ENCODE measurements around the gene LSAMP.

The LSAMP gene

GRCh38 chr3:116242825-116243224 lies 202.5 kb downstream of the LSAMP start:
- Histone ChIP-seq H2BK120ac (ENCODE audit: low read depth, low read length) (no peak overlapping the region), H3K4ac (ENCODE audit: low read depth, low read length) (no peak overlapping the region), H3K79me2 (ENCODE audit: control insufficient read depth, insufficient read depth, low read length) (no peaks in the 10 kb centered on the region), H3K4me2 (ENCODE audit: low read length) (no peak overlapping the region), H3K79me1 (ENCODE audit: low read length) (no peaks in the 10 kb centered on the region), H2AK5ac (ENCODE audit: low read length) (no peak overlapping the region), H4K8ac (ENCODE audit: low read depth, low read length) (no peak overlapping the region), H3K4me1 (ENCODE audit: control insufficient read depth, low read depth, low read length) (peaks cover 2% of the 10 kb centered on the region), H3K36me3 (ENCODE audit: control insufficient read depth, insufficient read depth, low read length) (no peaks in the 10 kb centered on the region), H3K23ac (ENCODE audit: low read length) (no peak overlapping the region), H3K4me3 (ENCODE audit: low read length) (no peak overlapping the region), H2BK15ac (replicated peaks; ENCODE audit: low read depth) (no peak overlapping the region), H2BK5ac (ENCODE audit: low read length) (no peak overlapping the region), H3K27me3 (ENCODE audit: insufficient read depth, low read length, poor library complexity) (no peaks in the 10 kb centered on the region), H3K9ac (ENCODE audit: low read length) (no peak overlapping the region), H4K5ac (ENCODE audit: low read length) (no peak overlapping the region), H3K56ac (ENCODE audit: low read length) (no peak overlapping the region), H3K27ac (ENCODE audit: low read depth, low read length) (no peak overlapping the region), H3K18ac (ENCODE audit: low read length) (no peak overlapping the region)
- DNase-seq, result no peak
- no CpG with 5 or more reads among the region's 2 CpGs for WGBS (ENCODE audit: extremely low coverage, insufficient coverage, low lambda C conversion rate)

- Histone ChIP-seq H3K4me1 (ENCODE audit: control insufficient read depth, low read depth, low read length) (peaks cover 2% of the 10 kb centered on the region), H2AK5ac (ENCODE audit: low read length) (no peak overlapping the region), H3K4me2 (ENCODE audit: low read length) (no peak overlapping the region), H3K23ac (ENCODE audit: low read length) (no peak overlapping the region), H3K4me3 (ENCODE audit: low read length) (no peak overlapping the region), H4K8ac (ENCODE audit: low read depth, low read length) (no peak overlapping the region), H4K5ac (ENCODE audit: low read length) (no peak overlapping the region), H3K27me3 (ENCODE audit: insufficient read depth, low read length, poor library complexity) (no peaks in the 10 kb centered on the region), H2BK5ac (ENCODE audit: low read length) (no peak overlapping the region), H3K9ac (ENCODE audit: low read length) (no peak overlapping the region), H2BK120ac (ENCODE audit: low read depth, low read length) (no peak overlapping the region), H2BK15ac (replicated peaks; ENCODE audit: low read depth) (no peak overlapping the region), H3K79me2 (ENCODE audit: control insufficient read depth, insufficient read depth, low read length) (no peaks in the 10 kb centered on the region), H3K56ac (ENCODE audit: low read length) (no peak overlapping the region), H3K4ac (ENCODE audit: low read depth, low read length) (no peak overlapping the region), H3K79me1 (ENCODE audit: low read length) (no peaks in the 10 kb centered on the region), H3K27ac (ENCODE audit: low read depth, low read length) (no peak overlapping the region), H3K36me3 (ENCODE audit: control insufficient read depth, insufficient read depth, low read length) (no peaks in the 10 kb centered on the region), H3K18ac (ENCODE audit: low read length) (no peak overlapping the region)
- WGBS (ENCODE audit: extremely low coverage, insufficient coverage, low lambda C conversion rate), result no CpG with 5 or more reads among the region's 3 CpGs
- no peak for DNase-seq
Measured at GRCh38 chr3:116241677-116242076, 203.6 kb downstream of the LSAMP start.

GRCh38 chr3:116240261-116240660 lies 205.0 kb downstream of the LSAMP start:
- Histone ChIP-seq H3K56ac (ENCODE audit: low read length) (no peak overlapping the region), H4K5ac (ENCODE audit: low read length) (no peak overlapping the region), H3K27ac (ENCODE audit: low read depth, low read length) (no peak overlapping the region), H3K23ac (ENCODE audit: low read length) (no peak overlapping the region), H3K4ac (ENCODE audit: low read depth, low read length) (no peak overlapping the region), H3K36me3 (ENCODE audit: control insufficient read depth, insufficient read depth, low read length) (no peaks in the 10 kb centered on the region), H2AK5ac (ENCODE audit: low read length) (no peak overlapping the region), H3K4me2 (ENCODE audit: low read length) (no peak overlapping the region), H4K8ac (ENCODE audit: low read depth, low read length) (no peak overlapping the region), H3K79me1 (ENCODE audit: low read length) (no peaks in the 10 kb centered on the region), H2BK5ac (ENCODE audit: low read length) (no peak overlapping the region), H3K18ac (ENCODE audit: low read length) (no peak overlapping the region), H3K4me3 (ENCODE audit: low read length) (no peak overlapping the region), H2BK15ac (replicated peaks; ENCODE audit: low read depth) (no peak overlapping the region), H3K9ac (ENCODE audit: low read length) (no peak overlapping the region), H3K79me2 (ENCODE audit: control insufficient read depth, insufficient read depth, low read length) (no peaks in the 10 kb centered on the region), H2BK120ac (ENCODE audit: low read depth, low read length) (no peak overlapping the region), H3K4me1 (ENCODE audit: control insufficient read depth, low read depth, low read length) (peaks cover 2% of the 10 kb centered on the region), H3K27me3 (ENCODE audit: insufficient read depth, low read length, poor library complexity) (no peaks in the 10 kb centered on the region)
- no peak for DNase-seq
- no CpG with 5 or more reads among the region's 1 CpG for WGBS (ENCODE audit: extremely low coverage, insufficient coverage, low lambda C conversion rate)

- Histone ChIP-seq H3K36me3 (ENCODE audit: control insufficient read depth, insufficient read depth, low read length) (no peaks in the 10 kb centered on the region), H2AK5ac (ENCODE audit: low read length) (no peak overlapping the region), H2BK15ac (replicated peaks; ENCODE audit: low read depth) (no peak overlapping the region), H3K9ac (ENCODE audit: low read length) (no peak overlapping the region), H3K23ac (ENCODE audit: low read length) (no peak overlapping the region), H4K8ac (ENCODE audit: low read depth, low read length) (no peak overlapping the region), H3K4me2 (ENCODE audit: low read length) (no peak overlapping the region), H2BK5ac (ENCODE audit: low read length) (no peak overlapping the region), H3K4ac (ENCODE audit: low read depth, low read length) (no peak overlapping the region), H3K79me2 (ENCODE audit: control insufficient read depth, insufficient read depth, low read length) (no peaks in the 10 kb centered on the region), H3K79me1 (ENCODE audit: low read length) (no peaks in the 10 kb centered on the region), H3K56ac (ENCODE audit: low read length) (no peak overlapping the region), H3K4me3 (ENCODE audit: low read length) (no peak overlapping the region), H3K4me1 (ENCODE audit: control insufficient read depth, low read depth, low read length) (peaks cover 2% of the 10 kb centered on the region), H2BK120ac (ENCODE audit: low read depth, low read length) (no peak overlapping the region), H3K27me3 (ENCODE audit: insufficient read depth, low read length, poor library complexity) (no peaks in the 10 kb centered on the region), H4K5ac (ENCODE audit: low read length) (no peak overlapping the region), H3K18ac (ENCODE audit: low read length) (no peak overlapping the region), H3K27ac (ENCODE audit: low read depth, low read length) (no peak overlapping the region)
- WGBS (ENCODE audit: extremely low coverage, insufficient coverage, low lambda C conversion rate), result no CpG with 5 or more reads among the region's 2 CpGs
- no peak for DNase-seq
Measured at GRCh38 chr3:116238846-116239565, 206.3 kb downstream of the LSAMP start.

GRCh38 chr3:116233711-116234357 lies 211.5 kb downstream of the LSAMP start:
- Histone ChIP-seq H2BK120ac (ENCODE audit: low read depth, low read length) (no peak overlapping the region), H3K18ac (ENCODE audit: low read length) (no peak overlapping the region), H3K27ac (ENCODE audit: low read depth, low read length) (no peak overlapping the region), H3K4me2 (ENCODE audit: low read length) (no peak overlapping the region), H3K56ac (ENCODE audit: low read length) (no peak overlapping the region), H2BK5ac (ENCODE audit: low read length) (no peak overlapping the region), H3K23ac (ENCODE audit: low read length) (no peak overlapping the region), H3K4me3 (ENCODE audit: low read length) (no peak overlapping the region), H2BK15ac (replicated peaks; ENCODE audit: low read depth) (no peak overlapping the region), H3K79me1 (ENCODE audit: low read length) (no peaks in the 10 kb centered on the region), H3K36me3 (ENCODE audit: control insufficient read depth, insufficient read depth, low read length) (no peaks in the 10 kb centered on the region), H4K8ac (ENCODE audit: low read depth, low read length) (no peak overlapping the region), H3K27me3 (ENCODE audit: insufficient read depth, low read length, poor library complexity) (no peaks in the 10 kb centered on the region), H3K4ac (ENCODE audit: low read depth, low read length) (no peak overlapping the region), H3K9ac (ENCODE audit: low read length) (no peak overlapping the region), H2AK5ac (ENCODE audit: low read length) (no peak overlapping the region), H3K79me2 (ENCODE audit: control insufficient read depth, insufficient read depth, low read length) (no peaks in the 10 kb centered on the region), H3K4me1 (ENCODE audit: control insufficient read depth, low read depth, low read length) (no peaks in the 10 kb centered on the region), H4K5ac (ENCODE audit: low read length) (no peak overlapping the region)
- no CpG with 5 or more reads among the region's 4 CpGs for WGBS (ENCODE audit: extremely low coverage, insufficient coverage, low lambda C conversion rate)
- no peak for DNase-seq

All from mesendoderm (in vitro differentiated cells).